Karpas-422 (cell line): ENCODE data around the gene SCN4A. TPM values are rescaled to one million over a fixed set of nuclear protein-coding genes. Genes with fewer than 3 reads are reported as not detected.

Source experiments
- DNase-seq: peaks from one replicate; pipeline ENCODE4 v3.0.0-alpha.2; 2015
- H2AFZ ChIP-seq: fragments of 200-600 bp; sonication (generic); 2 replicates; pipeline ENCODE4 v1.6.1; 2014; ENCODE audit warnings: antibody characterized with exemption, low read length, mixed read lengths
- H3K27ac ChIP-seq: fragments of 200-600 bp; sonication (generic); 2 replicates; pipeline ENCODE4 v1.5.1; 2014; ENCODE audit warnings: mild to moderate bottlenecking, low read length, moderate library complexity
- H3K27me3 ChIP-seq: fragments of 200-600 bp; sonication (generic); 2 replicates; pipeline ENCODE4 v1.6.1; 2014; ENCODE audit warnings: low read length, mixed read lengths
- H3K36me3 ChIP-seq: fragments of 200-600 bp; sonication (generic); 2 replicates; pipeline ENCODE4 v1.6.1; 2014; ENCODE audit warnings: low read length, mixed read lengths; ENCODE audit not compliant: insufficient read depth
- H3K4me1 ChIP-seq: fragments of 200-600 bp; sonication (generic); 2 replicates; pipeline ENCODE4 v1.6.1; 2014; ENCODE audit warnings: mild to moderate bottlenecking, low read length, mixed read lengths
- H3K4me2 ChIP-seq: fragments of 200-600 bp; sonication (generic); 2 replicates; pipeline ENCODE4 v1.6.1; 2014; ENCODE audit warnings: low read length, low read depth, mild to moderate bottlenecking; ENCODE audit not compliant: poor library complexity, severe bottlenecking
- H3K4me3 ChIP-seq: fragments of 200-600 bp; sonication (generic); 2 replicates; pipeline ENCODE4 v1.5.1; 2014; ENCODE audit warnings: mild to moderate bottlenecking, antibody characterized with exemption, low read length, mixed read lengths
- H3K79me2 ChIP-seq: fragments of 200-600 bp; sonication (generic); 2 replicates; pipeline ENCODE4 v1.6.1; 2014; ENCODE audit warnings: mild to moderate bottlenecking, low read length, mixed read lengths
- H3K9ac ChIP-seq: fragments of 200-600 bp; sonication (generic); 2 replicates; pipeline ENCODE4 v1.6.0; 2014; ENCODE audit warnings: low read length
- H3K9me2 ChIP-seq: fragments of 200-600 bp; sonication (generic), shearing (Covaris generic); replicated peaks from 2 replicates; pipeline ENCODE4 v1.6.0; 2014; ENCODE audit warnings: mild to moderate bottlenecking, low read length, moderate library complexity; ENCODE audit not compliant: insufficient read depth
- H3K9me3 ChIP-seq: fragments of 300-700, 200-600 bp; sonication (generic); 2 replicates; pipeline ENCODE4 v1.6.1; 2014; ENCODE audit warnings: low read length, mixed read lengths
- H4K20me1 ChIP-seq: fragments of 200-600 bp; sonication (generic); 2 replicates; pipeline ENCODE4 v1.6.1; 2014; ENCODE audit warnings: mild to moderate bottlenecking, antibody characterized with exemption, low read length, low read depth; ENCODE audit not compliant: insufficient read depth
- total RNA-seq: library from RNA; depleted of rRNA; stranded (reverse); fragments of >200 nt; shearing (Covaris generic); gene quantifications from 2 replicates; pipeline ENCODE4 v1.2.3, GENCODE V29; 2014; ENCODE audit warnings: low replicate concordance

Gene SCN4A
- total RNA-seq, 1 experiment from 2014 or later: 0.07 TPM

GRCh38 chr17:63973247-63973646 lies 529 bp upstream of the SCN4A start:
- H3K4me2 ChIP-seq: no peak overlapping the region
- H3K36me3 ChIP-seq: no peaks in the 10 kb centered on the region
- H3K9me3 ChIP-seq: no peaks in the 10 kb centered on the region
- no peak overlapping the region for H3K27ac ChIP-seq
- H2AFZ ChIP-seq: no peak overlapping the region
- no peaks in the 10 kb centered on the region for H3K27me3 ChIP-seq
- H3K79me2 ChIP-seq: no peaks in the 10 kb centered on the region
- no peak overlapping the region for H3K9ac ChIP-seq
- no peaks in the 10 kb centered on the region for H4K20me1 ChIP-seq
- H3K9me2 ChIP-seq: no peaks in the 10 kb centered on the region
- H3K4me3 ChIP-seq: no peak overlapping the region
- H3K4me1 ChIP-seq: no peaks in the 10 kb centered on the region
- DNase-seq: no peak

GRCh38 chr17:63969278-63969677 lies 3.4 kb downstream of the SCN4A start:
- H3K27ac ChIP-seq: no peak overlapping the region
- H3K27me3 ChIP-seq: no peaks in the 10 kb centered on the region
- no peak for DNase-seq
- H3K36me3 ChIP-seq: no peaks in the 10 kb centered on the region
- no peak overlapping the region for H3K4me3 ChIP-seq
- no peak overlapping the region for H2AFZ ChIP-seq
- no peaks in the 10 kb centered on the region for H3K79me2 ChIP-seq
- no peaks in the 10 kb centered on the region for H3K9me3 ChIP-seq
- H3K9ac ChIP-seq: no peak overlapping the region
- H3K9me2 ChIP-seq: no peaks in the 10 kb centered on the region
- peaks cover 4% of the 10 kb centered on the region; the same call in 1 of the 2 replicates for H3K4me1 ChIP-seq
- H3K4me2 ChIP-seq: no peak overlapping the region
- no peaks in the 10 kb centered on the region for H4K20me1 ChIP-seq

- Histone ChIP-seq H3K9me2 (no peaks in the 10 kb centered on the region), H3K4me2 (no peak overlapping the region), H3K27ac (no peak overlapping the region), H4K20me1 (no peaks in the 10 kb centered on the region), H3K9ac (no peak overlapping the region), H3K4me3 (no peak overlapping the region), H3K36me3 (no peaks in the 10 kb centered on the region), H3K9me3 (no peaks in the 10 kb centered on the region), H3K79me2 (no peaks in the 10 kb centered on the region), H2AFZ (no peak overlapping the region), H3K27me3 (no peaks in the 10 kb centered on the region), H3K4me1 (peaks cover 4% of the 10 kb centered on the region; the same call in 1 of the 2 replicates)
- DNase-seq: no peak
Observed at GRCh38 chr17:63967953-63968352, 4.8 kb downstream of the SCN4A start.

GRCh38 chr17:63966646-63967264 lies 6.0 kb downstream of the SCN4A start:
- no peaks in the 10 kb centered on the region for H3K27me3 ChIP-seq
- H2AFZ ChIP-seq: no peak overlapping the region
- H3K4me3 ChIP-seq: no peak overlapping the region
- no peaks in the 10 kb centered on the region for H3K36me3 ChIP-seq
- peaks cover 4% of the 10 kb centered on the region; the same call in 1 of the 2 replicates for H3K4me1 ChIP-seq
- DNase-seq: no peak
- no peak overlapping the region for H3K4me2 ChIP-seq
- no peak overlapping the region for H3K9ac ChIP-seq
- H3K27ac ChIP-seq: no peak overlapping the region
- no peaks in the 10 kb centered on the region for H4K20me1 ChIP-seq
- H3K79me2 ChIP-seq: no peaks in the 10 kb centered on the region
- no peaks in the 10 kb centered on the region for H3K9me2 ChIP-seq
- H3K9me3 ChIP-seq: no peaks in the 10 kb centered on the region

- no peaks in the 10 kb centered on the region for H3K36me3 ChIP-seq
- no peaks in the 10 kb centered on the region for H4K20me1 ChIP-seq
- no peak for DNase-seq
- no peaks in the 10 kb centered on the region for H3K9me3 ChIP-seq
- peaks cover 4% of the 10 kb centered on the region; the same call in 1 of the 2 replicates for H3K4me1 ChIP-seq
- no peaks in the 10 kb centered on the region for H3K27me3 ChIP-seq
- no peak overlapping the region for H3K9ac ChIP-seq
- no peaks in the 10 kb centered on the region for H3K9me2 ChIP-seq
- H2AFZ ChIP-seq: no peak overlapping the region
- H3K4me2 ChIP-seq: no peak overlapping the region
- no peak overlapping the region for H3K4me3 ChIP-seq
- H3K27ac ChIP-seq: no peak overlapping the region
- no peaks in the 10 kb centered on the region for H3K79me2 ChIP-seq
Observed at GRCh38 chr17:63963123-63963522, 9.6 kb downstream of the SCN4A start.

- H3K4me3 ChIP-seq: no peak overlapping the region
- DNase-seq: no peak
- H3K79me2 ChIP-seq: no peaks in the 10 kb centered on the region
- no peaks in the 10 kb centered on the region for H3K36me3 ChIP-seq
- no peak overlapping the region for H3K9ac ChIP-seq
- H3K9me2 ChIP-seq: no peaks in the 10 kb centered on the region
- no peak overlapping the region for H2AFZ ChIP-seq
- no peak overlapping the region for H3K4me2 ChIP-seq
- peaks cover 4% of the 10 kb centered on the region; the same call in 1 of the 2 replicates for H3K4me1 ChIP-seq
- no peaks in the 10 kb centered on the region for H4K20me1 ChIP-seq
- H3K9me3 ChIP-seq: no peaks in the 10 kb centered on the region
- H3K27me3 ChIP-seq: no peaks in the 10 kb centered on the region
- H3K27ac ChIP-seq: no peak overlapping the region
Observed at GRCh38 chr17:63962298-63962744, 10.4 kb downstream of the SCN4A start.

- no peak overlapping the region for H3K4me3 ChIP-seq
- H3K9me3 ChIP-seq: no peaks in the 10 kb centered on the region
- H3K9ac ChIP-seq: no peak overlapping the region
- peak; percentile 94 for DNase-seq
- no peak overlapping the region for H2AFZ ChIP-seq
- no peaks in the 10 kb centered on the region for H3K9me2 ChIP-seq
- no peaks in the 10 kb centered on the region; the same call in 1 of the 2 replicates for H3K4me1 ChIP-seq
- H3K79me2 ChIP-seq: no peaks in the 10 kb centered on the region
- no peak overlapping the region for H3K4me2 ChIP-seq
- H4K20me1 ChIP-seq: no peaks in the 10 kb centered on the region
- no peak overlapping the region for H3K27ac ChIP-seq
- no peaks in the 10 kb centered on the region for H3K36me3 ChIP-seq
- H3K27me3 ChIP-seq: no peaks in the 10 kb centered on the region
Observed at GRCh38 chr17:63961355-63962212, 11.1 kb downstream of the SCN4A start.

- no peak overlapping the region for H3K4me3 ChIP-seq
- no peaks in the 10 kb centered on the region for H4K20me1 ChIP-seq
- no peak for DNase-seq
- H3K27me3 ChIP-seq: no peaks in the 10 kb centered on the region
- no peak overlapping the region for H2AFZ ChIP-seq
- no peaks in the 10 kb centered on the region for H3K9me2 ChIP-seq
- no peaks in the 10 kb centered on the region for H3K36me3 ChIP-seq
- no peaks in the 10 kb centered on the region; the same call in 1 of the 2 replicates for H3K4me1 ChIP-seq
- H3K9ac ChIP-seq: no peak overlapping the region
- no peak overlapping the region for H3K4me2 ChIP-seq
- no peaks in the 10 kb centered on the region for H3K9me3 ChIP-seq
- no peak overlapping the region for H3K27ac ChIP-seq
- no peaks in the 10 kb centered on the region for H3K79me2 ChIP-seq
Observed at GRCh38 chr17:63960430-63960829, 12.3 kb downstream of the SCN4A start.
